A673 (cell line): ENCODE results near the gene PPM1M. TPM values are rescaled to one million over a fixed set of nuclear protein-coding genes. Genes with fewer than 3 reads are reported as not detected.

Experiments
- BruUV-seq: library from RNA; stranded (reverse); fragments of 400-500 nt; replicated peaks from 2 replicates; lab custom pipeline; 2021; lab: Mats Ljungman, UMichigan
- CTCF ChIA-PET: fragments of 300-600 bp; sonication (Branson Sonifier 250); formaldehyde crosslinking; loops from one replicate; lab custom pipeline; 2022; ENCODE audit warnings: antibody characterized with exemption; lab: Charles Lee
- POLR2A ChIA-PET: fragments of 300-600 bp; sonication (Branson Sonifier 250); formaldehyde crosslinking; loops from one replicate; lab custom pipeline; 2022; ENCODE audit warnings: antibody characterized with exemption; ENCODE audit not compliant: low non-redundant PET; lab: Charles Lee
- DNase-seq: peaks from one replicate; pipeline ENCODE4 v3.0.0-alpha.2; 2015; ENCODE audit warnings: low spot score
- H3K27ac ChIP-seq: fragments of 200-600 bp; sonication (generic); 2 replicates; pipeline ENCODE4 v1.5.1; 2016; ENCODE audit warnings: mixed run types, low read depth, mild to moderate bottlenecking, mixed read lengths, antibody characterized with exemption, low read length; ENCODE audit not compliant: poor library complexity, severe bottlenecking
- H3K27me3 ChIP-seq: fragments of 200-600 bp; sonication (generic); replicated peaks from 2 replicates; pipeline ENCODE4 v1.6.1; 2017; ENCODE audit warnings: mixed run types, low read depth, mild to moderate bottlenecking, mixed read lengths, antibody characterized with exemption, low read length; ENCODE audit not compliant: insufficient read depth, poor library complexity
- H3K36me3 ChIP-seq: fragments of 200-600 bp; sonication (generic); 2 replicates; pipeline ENCODE4 v1.6.1; 2016; ENCODE audit warnings: mixed run types, mild to moderate bottlenecking, mixed read lengths, antibody characterized with exemption, low read length; ENCODE audit not compliant: insufficient read depth, poor library complexity, severe bottlenecking
- H3K4me1 ChIP-seq: fragments of 200-600 bp; sonication (generic); 2 replicates; pipeline ENCODE4 v1.6.1; 2017; ENCODE audit warnings: mixed run types, mild to moderate bottlenecking, mixed read lengths, antibody characterized with exemption, low read length; ENCODE audit not compliant: insufficient read depth, poor library complexity, severe bottlenecking
- H3K4me3 ChIP-seq: fragments of 200-600 bp; sonication (generic); 2 replicates; pipeline ENCODE4 v1.5.1; 2016; ENCODE audit warnings: low read depth, mixed run types, mild to moderate bottlenecking, mixed read lengths, low read length; ENCODE audit not compliant: poor library complexity, severe bottlenecking
- H3K9me3 ChIP-seq: fragments of 200-600 bp; sonication (generic); 2 replicates; pipeline ENCODE4 v1.6.1; 2016; ENCODE audit warnings: mixed run types, low read depth, mild to moderate bottlenecking, mixed read lengths, antibody characterized with exemption, low read length; ENCODE audit not compliant: poor library complexity, severe bottlenecking
- CTCF ChIP-seq: fragments of 300-800, 200-600 bp; sonication (generic); conservative IDR thresholded peaks from 2 replicates; pipeline ENCODE4 v1.5.1; 2017; ENCODE audit warnings: low read depth, mild to moderate bottlenecking, antibody characterized with exemption, low read length, moderate library complexity, mixed read lengths
- EZH2 ChIP-seq: fragments of 200-600 bp; sonication (generic); IDR thresholded peaks from 2 replicates; pipeline ENCODE4 v1.6.1; 2017; ENCODE audit warnings: borderline replicate concordance, low read depth, mild to moderate bottlenecking, mixed read lengths, antibody characterized with exemption, low read length; ENCODE audit not compliant: poor library complexity, severe bottlenecking
- intact Hi-C: fragments of 100-400 bp; cut with micrococcal nuclease; formaldehyde crosslinking; loops from one replicate; pipeline ENCODE4 v1.10.0; 2022; ENCODE audit not compliant: unreplicated experiment
- total RNA-seq: library from RNA; stranded (reverse); gene quantifications from 2 replicates; pipeline ENCODE4 v1.2.3, GENCODE V29; 2021

Gene PPM1M
- total RNA-seq, 1 experiment from 2014 or later = 3.6 TPM

GRCh38 chr3:52262447-52262846 is 16.9 kb downstream of the PPM1M start:
- intact Hi-C loops = no loop called here
- Histone ChIP-seq H3K36me3 (peaks cover 66% of the 10 kb centered on the region), H3K9me3 (no peaks in the 10 kb centered on the region), H3K27ac (no peak overlapping the region), H3K4me1 (no peaks in the 10 kb centered on the region), H3K27me3 (no peaks in the 10 kb centered on the region), H3K4me3 (no peak overlapping the region)
- no peak for DNase-seq
- ChIA-PET CTCF (no interaction called here), POLR2A (no interaction called here)
- no TSS peak for BruUV-seq
- TF ChIP-seq EZH2 (no peak), CTCF (no peak)

GRCh38 chr3:52265387-52265786 is 19.8 kb downstream of the PPM1M start:
- no peak for TF ChIP-seq CTCF
- no peak for TF ChIP-seq EZH2
- Histone ChIP-seq H3K9me3 (no peaks in the 10 kb centered on the region), H3K36me3 (peaks cover 54% of the 10 kb centered on the region), H3K27me3 (no peaks in the 10 kb centered on the region), H3K4me1 (no peaks in the 10 kb centered on the region), H3K4me3 (no peak overlapping the region), H3K27ac (no peak overlapping the region)
- intact Hi-C loops = no loop called here
- no TSS peak for BruUV-seq
- CTCF ChIA-PET = no interaction called here
- no peak for DNase-seq
- POLR2A ChIA-PET = no interaction called here

GRCh38 chr3:52268036-52268435 is 22.5 kb downstream of the PPM1M start:
- Histone ChIP-seq H3K36me3 (peaks cover 40% of the 10 kb centered on the region), H3K4me3 (no peak overlapping the region), H3K4me1 (peaks cover 4% of the 10 kb centered on the region), H3K9me3 (no peaks in the 10 kb centered on the region), H3K27me3 (no peaks in the 10 kb centered on the region), H3K27ac (no peak overlapping the region)
- ChIA-PET POLR2A (no interaction called here), CTCF (no interaction called here)
- no peak for DNase-seq
- BruUV-seq = no TSS peak
- intact Hi-C loops = no loop called here
- TF ChIP-seq CTCF = no peak
- TF ChIP-seq EZH2 = no peak
